Fibroblast of the aortic adventitia (primary cell): Measurements from ENCODE around the gene RNF10. TPM values are rescaled to one million over a fixed set of nuclear protein-coding genes. Genes with fewer than 3 reads are reported as not detected.
A peak's percentile ranks its signal among the peaks of the same experiment; 100 is the strongest.

Experiments used
- DNase-seq: peaks from one replicate; pipeline ENCODE4 v3.0.0-alpha.2; 2010; ENCODE audit warnings: low read depth
- H3K4me3 ChIP-seq: 2 replicates; pipeline ENCODE4 v1.5.1; 2011; ENCODE audit warnings: low read depth, mild to moderate bottlenecking, control low read depth, low read length, moderate library complexity
- total RNA-seq: library from RNA; depleted of rRNA; stranded (reverse); fragments of >200 nt; gene quantifications from 2 replicates; pipeline ENCODE4 v1.2.3, GENCODE V29; 2012; ENCODE audit warnings: low replicate concordance
- TF ChIP-seq, protein P1 (sequence below): IDR thresholded peaks from 2 replicates; pipeline ENCODE4 v1.5.1; 2011; ENCODE audit warnings: mild to moderate bottlenecking, low read length, control low read depth, inconsistent platforms; ENCODE audit not compliant: insufficient read depth

The RNF10 gene
- total RNA-seq, 1 donor, result 96.7 TPM

- TF ChIP-seq, protein P1, sequence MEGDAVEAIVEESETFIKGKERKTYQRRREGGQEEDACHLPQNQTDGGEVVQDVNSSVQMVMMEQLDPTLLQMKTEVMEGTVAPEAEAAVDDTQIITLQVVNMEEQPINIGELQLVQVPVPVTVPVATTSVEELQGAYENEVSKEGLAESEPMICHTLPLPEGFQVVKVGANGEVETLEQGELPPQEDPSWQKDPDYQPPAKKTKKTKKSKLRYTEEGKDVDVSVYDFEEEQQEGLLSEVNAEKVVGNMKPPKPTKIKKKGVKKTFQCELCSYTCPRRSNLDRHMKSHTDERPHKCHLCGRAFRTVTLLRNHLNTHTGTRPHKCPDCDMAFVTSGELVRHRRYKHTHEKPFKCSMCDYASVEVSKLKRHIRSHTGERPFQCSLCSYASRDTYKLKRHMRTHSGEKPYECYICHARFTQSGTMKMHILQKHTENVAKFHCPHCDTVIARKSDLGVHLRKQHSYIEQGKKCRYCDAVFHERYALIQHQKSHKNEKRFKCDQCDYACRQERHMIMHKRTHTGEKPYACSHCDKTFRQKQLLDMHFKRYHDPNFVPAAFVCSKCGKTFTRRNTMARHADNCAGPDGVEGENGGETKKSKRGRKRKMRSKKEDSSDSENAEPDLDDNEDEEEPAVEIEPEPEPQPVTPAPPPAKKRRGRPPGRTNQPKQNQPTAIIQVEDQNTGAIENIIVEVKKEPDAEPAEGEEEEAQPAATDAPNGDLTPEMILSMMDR, result no peak
- DNase-seq, result no peak
- H3K4me3 ChIP-seq, result peak overlapping the region; percentile 92
These were observed 38.9 kb upstream of the RNF10 start for GRCh38 chr12:120495186-120495730.

DNA sequence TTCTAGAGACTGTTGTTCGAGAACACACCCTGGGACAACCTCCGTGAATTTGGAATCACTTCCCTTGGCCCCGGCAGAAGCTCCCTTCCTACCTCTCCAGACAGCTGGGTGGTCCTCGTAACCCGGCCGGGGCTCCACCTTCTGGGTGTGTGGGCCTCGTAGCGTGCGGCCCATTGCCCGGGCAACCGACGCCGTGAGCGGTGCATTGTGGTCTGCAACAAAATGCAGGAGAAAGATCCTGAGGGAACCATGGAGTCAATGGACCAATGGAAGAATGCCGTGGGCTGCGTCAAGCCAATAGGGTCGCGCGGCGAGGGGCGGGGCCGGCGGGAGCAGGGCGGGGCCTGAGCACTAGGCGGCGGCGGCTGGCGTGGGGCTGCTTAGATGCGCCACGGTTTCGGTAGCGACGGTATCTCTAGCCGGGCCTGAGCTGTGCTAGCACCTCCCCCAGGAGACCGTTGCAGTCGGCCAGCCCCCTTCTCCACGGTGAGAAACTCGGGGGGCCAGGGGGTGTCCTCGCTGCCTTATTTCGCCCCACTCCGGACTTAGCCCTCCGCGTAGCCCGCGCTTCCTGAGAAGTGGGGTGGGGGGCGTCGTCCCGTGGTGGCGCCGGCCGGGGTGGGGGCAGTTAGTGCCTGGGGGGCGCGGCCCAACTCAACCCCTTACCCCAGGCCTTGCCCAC lies 38.3 kb upstream of the RNF10 start, which contains the start of gene DYNLL1:
Gene DYNLL1, plus strand, starts transcription at position 383 of the 682 bp plus-strand sequence. CDS start 309 bp downstream, outside the sequence.
- TF ChIP-seq, protein P1, result no peak
- DNase-seq, result peak; percentile 95
- H3K4me3 ChIP-seq, result peak within 1 kb of the TSS; percentile 92

- TF ChIP-seq, protein P1, result no peak
- peak overlapping the region; percentile 92 for H3K4me3 ChIP-seq
- DNase-seq, result peak; percentile 48
These were observed 37.5 kb upstream of the RNF10 start for GRCh38 chr12:120496413-120497340.

- TF ChIP-seq, protein P1, result no peak
- DNase-seq, result peak; percentile 35
These were observed 36.5 kb upstream of the RNF10 start for GRCh38 chr12:120497524-120498150.

DNA sequence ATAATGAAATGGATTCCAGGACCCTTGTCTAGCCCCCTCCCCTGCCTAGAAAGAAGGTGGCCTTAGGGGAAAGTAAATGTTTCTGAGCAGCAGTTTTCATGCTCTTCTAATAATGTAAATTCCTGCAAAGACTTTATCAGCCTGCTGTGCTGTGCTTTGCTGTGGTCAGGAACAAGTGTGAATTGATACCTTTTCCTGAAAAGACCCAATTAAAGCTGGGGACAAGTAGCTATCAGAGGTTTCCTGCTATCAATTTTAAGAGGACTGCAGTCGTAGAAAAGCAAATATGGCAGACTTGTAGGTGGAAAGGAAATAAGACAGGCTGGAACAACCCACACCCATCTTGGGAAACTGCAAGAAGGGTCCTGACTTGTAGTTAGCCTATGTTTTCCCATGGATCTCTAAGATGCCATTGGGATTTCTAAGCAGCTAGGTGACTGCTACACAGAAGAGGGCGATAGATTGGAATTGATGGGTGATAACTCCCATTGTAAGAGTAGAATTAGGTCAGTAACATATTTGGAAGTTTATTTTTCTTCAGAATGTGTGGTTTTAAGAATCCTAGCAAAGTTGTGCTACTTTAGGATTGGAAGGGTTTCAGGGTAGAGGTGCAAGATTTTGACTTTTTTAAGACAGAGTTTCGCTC lies 35.2 kb upstream of the RNF10 start:
- no peak for DNase-seq
- TF ChIP-seq, protein P1, result no peak
- H3K4me3 ChIP-seq, result no peak overlapping the region

More at GRCh38 chr12:120497524-120498150, 36.5 kb upstream of the RNF10 start:
- H3K4me3 ChIP-seq, result peak overlapping the region; percentile 92

DNA sequence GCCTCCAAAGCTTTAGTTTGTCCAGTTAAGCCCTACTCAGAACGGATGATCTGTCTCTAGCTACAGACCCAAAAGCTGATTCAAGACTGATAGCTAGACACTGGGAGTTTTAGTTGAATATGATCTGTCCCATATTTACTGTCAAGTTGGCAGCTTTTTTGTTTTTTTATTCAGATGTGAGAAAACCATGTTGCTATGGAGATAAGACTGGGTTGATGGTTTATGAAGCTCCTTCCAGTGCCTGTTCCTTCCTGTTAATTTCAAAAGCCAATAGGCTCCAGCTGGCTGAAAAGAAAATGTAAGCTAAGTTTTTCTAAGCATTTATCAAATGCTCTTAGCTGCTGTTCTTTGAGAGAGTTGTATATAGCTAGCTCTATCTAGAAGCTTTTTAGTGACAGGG lies 33.6 kb upstream of the RNF10 start:
- TF ChIP-seq, protein P1, result no peak
- no peak overlapping the region for H3K4me3 ChIP-seq
- DNase-seq, result peak; percentile 17
